SW 1271 (cell line): ENCODE measurements around the gene HADHB.
A peak's percentile ranks its signal among the peaks of the same experiment; 100 is the strongest.

ENCODE experiments used
- DNase-seq, 2 experiments: peaks; one replicate each; lab custom pipeline; 2025; lab: John Stamatoyannopoulos, UW

The HADHB gene

GRCh38 chr2:26244309-26245230, at the start of gene HADHB, which contains the start of gene HADHA:
Gene HADHB (plus strand): TSS chr2:26244939. CDS start chr2:26254255, 9,316 bp downstream.
Gene HADHA (minus strand): TSS chr2:26244632. CDS start chr2:26244596, 36 bp downstream.
- peak; percentile 96 to 97 for DNase-seq

- DNase-seq = no peak
Observed at GRCh38 chr2:26195040-26195984, 49.4 kb upstream of the HADHB start.

- no peak for DNase-seq
Observed at GRCh38 chr2:26196683-26197418, 47.9 kb upstream of the HADHB start.

- DNase-seq = no peak
Observed at GRCh38 chr2:26197516-26197915, 47.2 kb upstream of the HADHB start.

- DNase-seq = no peak
Observed at GRCh38 chr2:26202981-26203490, 41.7 kb upstream of the HADHB start.

- no peak for DNase-seq
Observed at GRCh38 chr2:26203906-26204305, 40.8 kb upstream of the HADHB start.

GRCh38 chr2:26212011-26212410, 32.7 kb upstream of the HADHB start:
- no peak for DNase-seq

- no peak for DNase-seq
Observed at GRCh38 chr2:26214759-26215158, 30.0 kb upstream of the HADHB start.

GRCh38 chr2:26215833-26216232, 28.9 kb upstream of the HADHB start:
- no peak for DNase-seq

- DNase-seq = no peak
Observed at GRCh38 chr2:26216587-26216986, 28.2 kb upstream of the HADHB start.

GRCh38 chr2:26217720-26218119, 27.0 kb upstream of the HADHB start:
- DNase-seq = no peak

GRCh38 chr2:26223018-26223417, 21.7 kb upstream of the HADHB start:
- no peak for DNase-seq

- DNase-seq = no peak
Observed at GRCh38 chr2:26224095-26224494, 20.6 kb upstream of the HADHB start.

GRCh38 chr2:26229595-26229994, 15.1 kb upstream of the HADHB start:
- DNase-seq = no peak

- no peak for DNase-seq
Observed at GRCh38 chr2:26230806-26231205, 13.9 kb upstream of the HADHB start.

GRCh38 chr2:26235089-26235488, 9.7 kb upstream of the HADHB start:
- DNase-seq = no peak

GRCh38 chr2:26237868-26238267, 6.9 kb upstream of the HADHB start:
- no peak for DNase-seq

- no peak for DNase-seq
Observed at GRCh38 chr2:26238311-26238958, 6.3 kb upstream of the HADHB start.

GRCh38 chr2:26241928-26242436, 2.8 kb upstream of the HADHB start:
- DNase-seq = no peak

GRCh38 chr2:26243470-26244308, 1.1 kb upstream of the HADHB start:
- DNase-seq = peak in 1 of 2 experiments; percentile 48
